ENCODE measurements around the gene AMER3.
"Not testable (repeated sequence)": the region's sequence is repeated elsewhere in the genome, so short reads cannot be mapped to it uniquely, and the experiment has no call there.

AMER3 gene

GRCh38 chr2:130755256-130756052 lies at the start of gene AMER3:
TSS of gene AMER3 (plus strand) at chr2:130755540. CDS start at chr2:130762073, 6,533 bp downstream.
- no peak for DNase-seq (ENCODE audit: low read depth)
- no peak within 1 kb of the TSS for H3K4me3 ChIP-seq (ENCODE audit: low read depth, low read length)
- TF ChIP-seq CTCF (IDR thresholded peaks at IDR 0.05; ENCODE audit: low read depth, low read length, missing control alignments), result no peak

GRCh38 chr2:130714795-130715194 lies 40.5 kb upstream of the AMER3 start:
- not testable (repeated sequence) for H3K4me3 ChIP-seq (ENCODE audit: low read depth, low read length); DNase-seq (ENCODE audit: low read depth)

- DNase-seq (ENCODE audit: low read depth), result no peak
- TF ChIP-seq CTCF (IDR thresholded peaks at IDR 0.05; ENCODE audit: low read depth, low read length, missing control alignments), result no peak
Observed at GRCh38 chr2:130720036-130720435, 35.3 kb upstream of the AMER3 start.

GRCh38 chr2:130720528-130720927 lies 34.8 kb upstream of the AMER3 start:
- DNase-seq (ENCODE audit: low read depth), result no peak
- TF ChIP-seq CTCF (IDR thresholded peaks at IDR 0.05; ENCODE audit: low read depth, low read length, missing control alignments), result no peak
- H3K4me3 ChIP-seq (ENCODE audit: low read depth, low read length), result no peak overlapping the region

More at GRCh38 chr2:130720036-130720435, 35.3 kb upstream of the AMER3 start:
- H3K4me3 ChIP-seq (ENCODE audit: low read depth, low read length), result no peak overlapping the region

- TF ChIP-seq CTCF (IDR thresholded peaks at IDR 0.05; ENCODE audit: low read depth, low read length, missing control alignments), result no peak
- no peak overlapping the region for H3K4me3 ChIP-seq (ENCODE audit: low read depth, low read length)
- no peak for DNase-seq (ENCODE audit: low read depth)
Observed at GRCh38 chr2:130724455-130724854, 30.9 kb upstream of the AMER3 start.

GRCh38 chr2:130726614-130727180 lies 28.6 kb upstream of the AMER3 start:
- peak overlapping the region; percentile 54 for H3K4me3 ChIP-seq (ENCODE audit: low read depth, low read length)
- no peak for DNase-seq (ENCODE audit: low read depth)
- TF ChIP-seq CTCF (IDR thresholded peaks at IDR 0.05; ENCODE audit: low read depth, low read length, missing control alignments), result no peak

- peak; percentile 48 for DNase-seq (ENCODE audit: low read depth)
- TF ChIP-seq CTCF (IDR thresholded peaks at IDR 0.05; ENCODE audit: low read depth, low read length, missing control alignments), result no peak
- peak overlapping the region; percentile 54 for H3K4me3 ChIP-seq (ENCODE audit: low read depth, low read length)
Observed at GRCh38 chr2:130727286-130727924, 27.9 kb upstream of the AMER3 start.

Data from GM12864 (cell line).